Measurements from ENCODE around the gene YES1. TPM values are rescaled to one million over a fixed set of nuclear protein-coding genes. Genes with fewer than 3 reads are reported as not detected.

The YES1 gene
- total and polyA plus RNA-seq, 2 of the 13 experiments (the other 11 are each of a cell fraction or from before 2014, with no cell fraction given), result 17.2 to 70.8 TPM

DNA sequence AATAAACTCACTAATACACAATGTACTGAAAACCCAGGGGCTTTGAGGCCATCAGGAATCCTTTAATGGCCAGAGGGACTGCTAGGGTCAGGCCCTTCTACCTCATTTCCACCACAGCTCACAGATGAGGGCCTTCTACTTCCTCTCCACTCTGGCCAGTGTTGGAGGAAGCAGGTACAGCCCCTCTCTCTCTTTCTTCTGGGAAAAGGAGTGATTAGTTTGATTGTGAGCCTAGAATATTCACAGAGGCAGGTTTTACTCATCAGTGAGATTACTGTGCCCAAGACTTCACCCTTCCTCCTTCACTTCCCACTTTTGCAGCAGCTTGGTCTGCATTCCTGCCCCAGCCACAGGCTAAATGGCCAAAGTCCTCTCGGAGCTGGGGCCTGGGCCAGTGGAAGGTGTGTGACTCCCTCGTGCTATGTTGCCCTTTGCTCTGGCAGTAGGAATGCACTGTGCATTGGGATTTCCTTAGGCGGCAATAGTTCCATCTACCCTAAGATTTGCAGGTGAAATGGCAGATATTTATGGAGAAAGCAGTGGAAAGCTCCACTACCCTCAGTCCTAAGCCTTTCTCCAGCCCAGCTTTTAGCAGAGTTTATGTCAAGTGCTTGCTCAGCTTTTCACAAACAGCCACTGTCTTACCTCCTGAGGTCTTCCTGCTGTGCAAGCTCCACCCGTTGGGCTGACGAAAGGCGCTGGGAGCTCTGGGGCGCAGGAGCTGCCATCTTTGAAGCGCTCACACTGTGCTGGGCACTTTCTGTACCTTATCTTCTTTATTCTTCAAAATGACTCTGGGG, 36.2 kb upstream of the YES1 start (continued):
- TF ChIP-seq ZNF337 (CRISPR knock-in tag; IDR thresholded peaks at IDR 0.05; ENCODE audit: borderline replicate concordance, low read depth) (peak; percentile 90; the same call in 1 of the 2 replicates), MIXL1 (CRISPR knock-in tag; IDR thresholded peaks at IDR 0.05) (peak; percentile 85), ZNF775 (CRISPR knock-in tag; IDR thresholded peaks at IDR 0.05; ENCODE audit: borderline replicate concordance) (no peak), ZNF138 (CRISPR knock-in tag; IDR thresholded peaks at IDR 0.05; ENCODE audit: low read depth) (no peak), FOXJ3 (CRISPR knock-in tag; IDR thresholded peaks at IDR 0.05; ENCODE audit: borderline replicate concordance) (0 out of 2 replicates have a peak, but pooled peaks have one; percentile 58), NPAS2 (CRISPR knock-in tag; IDR thresholded peaks at IDR 0.05; ENCODE audit: borderline replicate concordance) (no peak), ATF7 (IDR thresholded peaks at IDR 0.05) (no peak), ATF7 (CRISPR knock-in tag; IDR thresholded peaks at IDR 0.05) (0 out of 2 replicates have a peak, but pooled peaks have one; percentile 57), GPN1 (CRISPR knock-in tag; IDR thresholded peaks at IDR 0.05; ENCODE audit: borderline replicate concordance) (no peak), ZNF136 (CRISPR knock-in tag; IDR thresholded peaks at IDR 0.05; ENCODE audit: low read depth) (no peak), ZNF510 (CRISPR knock-in tag; IDR thresholded peaks at IDR 0.05; ENCODE audit: low read depth) (no peak), TEAD3 (CRISPR knock-in tag; optimal IDR thresholded peaks at IDR 0.05; ENCODE audit: borderline replicate concordance) (peak; percentile 98), RBFOX2 (IDR thresholded peaks at IDR 0.05; ENCODE audit: low read depth, low read length) (no peak), PLRG1 (conservative IDR thresholded peaks at IDR 0.05) (no peak), ONECUT2 (CRISPR knock-in tag; IDR thresholded peaks at IDR 0.05) (no peak), ZNF232 (CRISPR knock-in tag; IDR thresholded peaks at IDR 0.05; ENCODE audit: borderline replicate concordance) (peak; percentile 85; the same call in 1 of the 2 replicates), HMGA1 (CRISPR knock-in tag; conservative IDR thresholded peaks at IDR 0.05) (no peak), ZNF235 (CRISPR knock-in tag; IDR thresholded peaks at IDR 0.05; ENCODE audit: borderline replicate concordance) (no peak), SALL2 (CRISPR knock-in tag; IDR thresholded peaks at IDR 0.05) (0 out of 2 replicates have a peak, but pooled peaks have one; percentile 61), TBX3 (IDR thresholded peaks at IDR 0.05; ENCODE audit: borderline replicate concordance) (peak; percentile 56; the same call in 1 of the 2 replicates)
- TF ChIP-seq, protein P1, sequence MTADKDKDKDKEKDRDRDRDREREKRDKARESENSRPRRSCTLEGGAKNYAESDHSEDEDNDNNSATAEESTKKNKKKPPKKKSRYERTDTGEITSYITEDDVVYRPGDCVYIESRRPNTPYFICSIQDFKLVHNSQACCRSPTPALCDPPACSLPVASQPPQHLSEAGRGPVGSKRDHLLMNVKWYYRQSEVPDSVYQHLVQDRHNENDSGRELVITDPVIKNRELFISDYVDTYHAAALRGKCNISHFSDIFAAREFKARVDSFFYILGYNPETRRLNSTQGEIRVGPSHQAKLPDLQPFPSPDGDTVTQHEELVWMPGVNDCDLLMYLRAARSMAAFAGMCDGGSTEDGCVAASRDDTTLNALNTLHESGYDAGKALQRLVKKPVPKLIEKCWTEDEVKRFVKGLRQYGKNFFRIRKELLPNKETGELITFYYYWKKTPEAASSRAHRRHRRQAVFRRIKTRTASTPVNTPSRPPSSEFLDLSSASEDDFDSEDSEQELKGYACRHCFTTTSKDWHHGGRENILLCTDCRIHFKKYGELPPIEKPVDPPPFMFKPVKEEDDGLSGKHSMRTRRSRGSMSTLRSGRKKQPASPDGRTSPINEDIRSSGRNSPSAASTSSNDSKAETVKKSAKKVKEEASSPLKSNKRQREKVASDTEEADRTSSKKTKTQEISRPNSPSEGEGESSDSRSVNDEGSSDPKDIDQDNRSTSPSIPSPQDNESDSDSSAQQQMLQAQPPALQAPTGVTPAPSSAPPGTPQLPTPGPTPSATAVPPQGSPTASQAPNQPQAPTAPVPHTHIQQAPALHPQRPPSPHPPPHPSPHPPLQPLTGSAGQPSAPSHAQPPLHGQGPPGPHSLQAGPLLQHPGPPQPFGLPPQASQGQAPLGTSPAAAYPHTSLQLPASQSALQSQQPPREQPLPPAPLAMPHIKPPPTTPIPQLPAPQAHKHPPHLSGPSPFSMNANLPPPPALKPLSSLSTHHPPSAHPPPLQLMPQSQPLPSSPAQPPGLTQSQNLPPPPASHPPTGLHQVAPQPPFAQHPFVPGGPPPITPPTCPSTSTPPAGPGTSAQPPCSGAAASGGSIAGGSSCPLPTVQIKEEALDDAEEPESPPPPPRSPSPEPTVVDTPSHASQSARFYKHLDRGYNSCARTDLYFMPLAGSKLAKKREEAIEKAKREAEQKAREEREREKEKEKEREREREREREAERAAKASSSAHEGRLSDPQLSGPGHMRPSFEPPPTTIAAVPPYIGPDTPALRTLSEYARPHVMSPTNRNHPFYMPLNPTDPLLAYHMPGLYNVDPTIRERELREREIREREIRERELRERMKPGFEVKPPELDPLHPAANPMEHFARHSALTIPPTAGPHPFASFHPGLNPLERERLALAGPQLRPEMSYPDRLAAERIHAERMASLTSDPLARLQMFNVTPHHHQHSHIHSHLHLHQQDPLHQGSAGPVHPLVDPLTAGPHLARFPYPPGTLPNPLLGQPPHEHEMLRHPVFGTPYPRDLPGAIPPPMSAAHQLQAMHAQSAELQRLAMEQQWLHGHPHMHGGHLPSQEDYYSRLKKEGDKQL (CRISPR knock-in tag; IDR thresholded peaks at IDR 0.05; ENCODE audit: low read depth), result peak; percentile 73
- TF ChIP-seq, protein P2, sequence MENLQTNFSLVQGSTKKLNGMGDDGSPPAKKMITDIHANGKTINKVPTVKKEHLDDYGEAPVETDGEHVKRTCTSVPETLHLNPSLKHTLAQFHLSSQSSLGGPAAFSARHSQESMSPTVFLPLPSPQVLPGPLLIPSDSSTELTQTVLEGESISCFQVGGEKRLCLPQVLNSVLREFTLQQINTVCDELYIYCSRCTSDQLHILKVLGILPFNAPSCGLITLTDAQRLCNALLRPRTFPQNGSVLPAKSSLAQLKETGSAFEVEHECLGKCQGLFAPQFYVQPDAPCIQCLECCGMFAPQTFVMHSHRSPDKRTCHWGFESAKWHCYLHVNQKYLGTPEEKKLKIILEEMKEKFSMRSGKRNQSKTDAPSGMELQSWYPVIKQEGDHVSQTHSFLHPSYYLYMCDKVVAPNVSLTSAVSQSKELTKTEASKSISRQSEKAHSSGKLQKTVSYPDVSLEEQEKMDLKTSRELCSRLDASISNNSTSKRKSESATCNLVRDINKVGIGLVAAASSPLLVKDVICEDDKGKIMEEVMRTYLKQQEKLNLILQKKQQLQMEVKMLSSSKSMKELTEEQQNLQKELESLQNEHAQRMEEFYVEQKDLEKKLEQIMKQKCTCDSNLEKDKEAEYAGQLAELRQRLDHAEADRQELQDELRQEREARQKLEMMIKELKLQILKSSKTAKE (CRISPR knock-in tag; IDR thresholded peaks at IDR 0.05; ENCODE audit: borderline replicate concordance), result 0 out of 2 replicates have a peak, but pooled peaks have one; percentile 43

Data from HepG2 (cell line).